ENCODE measurements around the gene ADGRB3.

The ADGRB3 gene

DNA sequence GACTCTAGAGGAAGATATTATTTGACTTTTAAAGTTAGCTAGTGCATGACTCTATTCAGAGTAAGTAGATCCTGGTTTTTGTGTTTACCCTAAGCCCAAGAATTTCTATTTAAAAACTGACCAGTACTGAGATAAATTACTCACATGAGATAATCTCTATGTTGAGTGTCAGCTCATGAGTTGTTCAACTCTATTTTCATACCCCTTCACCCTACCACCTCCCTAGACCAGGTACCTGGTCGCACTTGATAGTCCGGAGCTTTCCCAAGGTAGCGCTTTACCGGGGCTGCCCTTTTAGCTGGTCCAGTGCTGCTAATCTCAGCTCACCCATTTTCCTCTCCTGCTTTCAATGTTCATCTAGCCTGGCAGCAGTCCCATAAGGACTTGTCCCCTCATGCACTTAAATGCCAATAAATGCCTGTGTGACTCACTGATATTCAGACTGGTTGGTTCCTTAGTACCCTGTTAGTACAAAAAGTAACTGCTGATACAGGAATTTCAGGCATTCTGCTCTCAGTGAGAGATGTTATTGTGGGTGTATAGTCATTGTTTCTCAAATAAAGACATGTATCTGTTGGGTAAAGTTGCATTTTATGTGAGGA, 503.9 kb downstream of the ADGRB3 start:
- DNase-seq = no peak

DNA sequence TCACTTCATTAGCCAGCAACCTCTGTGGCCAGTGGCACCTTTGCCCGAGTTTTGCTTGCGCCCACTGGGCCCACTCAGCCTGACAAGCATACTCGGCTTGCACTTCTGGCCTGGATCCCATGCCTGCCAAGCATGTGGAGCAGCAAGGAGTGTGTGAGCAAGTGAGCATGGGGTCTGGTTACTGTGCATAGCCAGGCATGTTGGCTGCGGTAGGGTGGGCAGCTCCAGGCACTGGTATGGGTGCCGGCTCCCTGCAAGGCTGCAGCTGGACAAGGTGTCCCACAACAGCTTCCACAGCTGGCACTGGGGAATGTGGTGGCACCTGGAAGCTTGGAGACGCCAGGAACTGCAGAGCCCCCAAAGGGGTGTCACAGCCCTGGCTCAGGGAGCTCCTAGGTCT, 510.0 kb downstream of the ADGRB3 start:
- DNase-seq = no peak

DNA sequence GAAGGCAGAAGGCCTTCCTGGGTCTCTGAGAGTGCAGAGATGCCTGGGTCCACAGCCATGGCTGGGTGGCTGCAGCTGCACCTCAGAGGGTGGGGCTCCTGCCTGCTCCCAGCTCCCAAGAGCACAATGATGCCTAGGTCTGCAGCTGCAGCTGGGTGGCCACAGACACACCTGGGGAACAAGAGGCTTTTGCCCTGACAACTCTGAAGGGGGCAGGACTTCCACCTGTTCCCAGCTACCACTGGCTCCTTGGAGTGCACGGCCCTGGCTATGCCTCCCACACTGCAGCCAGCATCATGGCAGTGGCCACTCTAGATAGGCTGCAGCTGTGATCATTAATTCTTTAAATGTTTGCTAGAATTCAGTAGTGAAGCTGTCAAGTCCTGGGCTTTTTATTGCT, 511.3 kb downstream of the ADGRB3 start:
- DNase-seq = no peak

DNA sequence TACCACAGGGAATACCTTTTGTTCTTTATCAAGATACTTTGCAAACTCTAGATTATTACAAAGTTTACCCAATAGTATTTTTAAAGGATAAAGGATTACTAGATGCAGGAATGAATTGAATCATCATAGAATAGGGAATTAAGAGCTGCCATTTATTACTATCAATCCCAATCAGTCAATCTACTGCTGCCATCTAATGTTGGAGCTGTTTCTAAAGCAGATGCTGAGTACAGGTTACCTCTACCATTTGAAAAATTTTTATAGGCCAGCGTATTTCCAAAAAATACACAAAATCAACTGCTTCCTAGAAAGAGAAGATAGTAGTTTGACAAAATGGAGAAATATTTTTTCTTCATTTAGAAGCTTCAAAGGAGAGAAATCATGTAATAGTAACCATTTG, 520.4 kb downstream of the ADGRB3 start:
- no peak for DNase-seq

DNA sequence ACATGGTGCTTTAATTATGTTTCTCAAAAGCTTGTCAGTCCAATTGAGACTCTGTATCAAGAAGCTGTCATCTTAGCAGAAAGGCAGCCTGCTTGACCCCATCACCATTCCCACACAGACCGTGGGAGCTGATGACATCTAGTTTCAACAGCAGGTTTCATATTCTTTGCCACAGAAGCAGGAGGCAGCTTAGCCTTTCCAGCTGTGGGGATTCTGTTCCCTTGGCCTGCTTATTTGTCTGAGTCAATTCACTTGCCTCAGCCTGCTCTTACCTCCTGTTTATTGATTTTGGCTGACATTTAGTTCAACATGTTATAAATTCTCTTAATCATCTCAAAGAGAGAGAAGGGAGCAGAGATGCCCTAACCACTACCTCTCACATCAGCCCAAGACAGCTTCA, 527.7 kb downstream of the ADGRB3 start:
- no peak for DNase-seq

DNA sequence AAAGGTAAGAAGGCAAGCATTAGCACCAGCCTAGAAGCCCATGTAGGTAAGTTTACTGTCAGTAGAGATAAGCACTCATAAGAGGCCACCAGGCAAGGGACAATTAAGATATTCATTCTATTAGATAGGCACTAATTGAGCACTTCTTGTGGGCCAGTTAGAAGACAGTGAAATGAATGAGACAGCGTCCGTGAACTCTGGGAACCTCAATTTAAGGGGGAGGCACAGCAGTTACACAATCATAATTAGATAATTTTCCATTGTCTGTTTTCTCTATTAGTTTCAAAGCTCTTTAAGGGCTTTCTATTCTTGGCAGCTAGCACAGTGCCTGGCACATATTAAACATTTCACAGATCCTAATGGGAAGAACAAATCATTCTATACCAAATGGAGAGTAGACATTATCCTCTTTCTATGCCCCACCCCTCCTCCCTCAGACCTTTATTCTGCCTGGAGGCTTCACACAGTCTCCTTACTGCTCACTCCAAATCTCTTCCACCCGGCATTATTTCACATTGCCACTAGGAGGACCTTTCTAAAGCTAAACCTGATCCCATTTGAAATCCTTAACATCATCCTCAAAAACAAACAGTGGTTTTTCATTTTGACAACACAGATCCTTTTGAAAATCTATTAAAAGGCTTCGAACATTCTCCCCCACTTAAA, 529.6 kb downstream of the ADGRB3 start:
- no peak for DNase-seq

DNA sequence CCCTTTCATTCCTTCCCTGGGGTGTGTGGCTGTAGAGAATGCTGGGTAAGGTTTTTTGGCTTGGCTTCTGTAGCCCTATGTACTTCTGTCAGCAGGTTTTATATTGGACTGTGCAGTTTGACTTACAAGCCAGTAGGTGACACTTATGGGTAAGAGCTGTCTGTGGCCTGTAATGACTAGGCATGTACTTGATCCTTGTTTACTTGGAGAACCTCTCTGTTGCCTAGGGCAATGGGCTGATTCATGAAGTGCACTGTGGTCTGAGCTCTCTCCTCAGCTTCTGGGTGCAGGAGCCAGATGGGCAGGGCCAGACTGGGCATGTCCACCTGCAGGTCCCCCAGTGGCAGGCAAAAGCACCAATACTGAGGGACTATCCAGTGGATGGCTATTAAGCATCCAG, 544.6 kb downstream of the ADGRB3 start:
- no peak for DNase-seq

DNA sequence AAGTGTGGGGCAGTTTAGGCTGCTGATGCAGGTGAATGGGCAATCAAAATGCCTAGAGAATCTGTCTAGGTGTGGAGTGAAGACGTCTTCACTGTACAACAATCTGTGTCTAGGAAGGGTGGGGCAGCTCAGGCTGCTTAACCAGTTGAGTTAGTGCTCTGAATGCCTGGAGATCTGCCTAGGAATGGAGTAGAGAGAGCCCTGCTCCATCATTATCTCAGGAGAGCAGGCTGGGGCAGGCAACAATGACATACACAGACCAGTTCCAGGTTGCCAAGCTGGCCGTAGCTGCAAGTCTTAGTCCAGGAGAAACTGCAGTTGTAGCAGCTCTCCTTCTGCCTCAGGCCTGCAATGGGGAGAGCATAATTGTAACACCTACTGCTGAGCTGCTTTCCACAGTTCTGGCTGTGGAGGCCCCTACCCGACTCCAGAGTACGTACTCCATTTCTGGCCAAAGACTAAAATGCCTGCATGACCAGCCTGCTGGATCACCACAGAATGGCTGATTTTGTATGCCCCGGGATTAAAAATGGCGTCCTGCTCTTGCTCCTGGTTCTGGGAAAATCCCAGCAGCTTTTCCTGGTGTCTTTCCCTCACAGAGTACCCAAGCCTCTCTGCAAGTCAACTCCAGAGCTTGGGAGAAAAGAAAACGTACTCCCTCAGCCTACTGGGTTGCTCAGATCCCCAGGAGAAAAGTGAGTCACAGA, 545.4 kb downstream of the ADGRB3 start:
- no peak for DNase-seq

DNA sequence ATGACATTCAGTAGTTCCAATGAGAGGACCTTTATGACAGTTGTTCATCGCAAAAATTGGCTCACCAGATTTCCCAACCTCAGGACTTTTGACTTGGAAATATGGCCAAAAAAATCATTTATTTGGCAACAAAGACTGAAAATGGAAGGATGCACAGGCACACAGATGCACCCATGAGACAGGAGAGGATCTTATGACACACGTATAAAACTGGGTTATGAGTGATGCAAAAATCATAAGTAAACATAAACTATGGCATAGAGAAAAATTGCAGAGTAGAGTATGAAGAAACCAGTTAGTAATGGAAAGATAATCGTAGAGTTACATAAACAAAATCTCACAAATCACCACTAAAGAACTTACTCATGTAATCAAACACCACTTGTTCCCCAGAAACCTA, 546.9 kb downstream of the ADGRB3 start:
- DNase-seq = no peak

DNA sequence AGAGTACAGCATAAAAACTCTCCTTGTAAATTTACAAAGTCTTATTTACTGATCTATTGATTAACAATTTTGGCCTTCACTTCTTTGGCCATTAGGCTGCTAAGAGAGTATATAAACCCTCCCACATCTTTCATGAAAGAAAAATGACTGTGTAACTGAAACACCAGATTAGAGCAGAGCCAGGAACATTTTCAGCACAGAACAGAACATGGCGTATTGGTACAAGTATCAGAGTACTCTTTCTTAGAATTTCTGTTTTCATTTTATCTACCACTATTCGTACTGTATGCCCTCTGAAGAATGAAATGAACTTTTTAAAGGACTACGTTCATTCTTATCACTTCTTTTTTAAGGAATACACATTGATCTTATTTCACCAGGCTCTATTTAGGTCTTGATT, 550.2 kb downstream of the ADGRB3 start:
- DNase-seq = no peak

DNA sequence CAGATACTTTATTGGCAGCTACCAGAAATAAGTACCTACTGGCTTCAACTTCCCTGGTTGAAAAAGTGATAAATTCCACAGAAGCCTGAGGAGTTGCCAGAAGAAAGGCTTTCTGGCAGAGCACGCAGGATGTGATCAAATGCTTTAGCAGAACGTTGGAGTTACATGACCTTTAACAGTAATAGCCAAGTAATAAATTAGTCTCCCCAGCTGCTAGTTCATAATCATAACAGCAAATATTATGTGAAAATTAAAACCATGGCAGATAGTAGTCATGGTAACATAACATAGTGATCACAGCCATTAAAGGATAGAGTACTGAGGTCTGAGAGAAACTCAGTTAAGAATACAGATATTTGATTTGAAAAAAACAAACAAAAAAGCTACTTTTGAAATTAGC, 567.7 kb downstream of the ADGRB3 start:
- DNase-seq = no peak

DNA sequence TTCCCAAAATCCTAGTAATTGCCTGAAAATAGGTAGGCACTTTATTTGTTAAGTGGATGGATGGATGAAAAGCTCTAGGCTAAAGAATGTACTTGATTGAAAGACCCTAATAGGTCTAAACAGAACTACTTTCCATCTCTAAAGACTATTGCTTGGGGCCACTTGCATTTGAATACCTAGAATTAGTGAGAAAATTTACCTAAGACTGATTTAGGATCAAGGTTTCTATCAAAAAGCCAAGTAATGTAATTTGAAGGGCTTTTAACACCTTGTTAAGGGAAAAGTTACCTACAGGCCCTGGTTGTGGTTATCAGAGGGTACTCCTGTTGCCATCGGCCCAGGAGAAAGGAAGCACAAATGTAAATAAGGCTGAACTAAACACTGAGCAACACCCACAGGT, 581.0 kb downstream of the ADGRB3 start:
- no peak for DNase-seq

DNA sequence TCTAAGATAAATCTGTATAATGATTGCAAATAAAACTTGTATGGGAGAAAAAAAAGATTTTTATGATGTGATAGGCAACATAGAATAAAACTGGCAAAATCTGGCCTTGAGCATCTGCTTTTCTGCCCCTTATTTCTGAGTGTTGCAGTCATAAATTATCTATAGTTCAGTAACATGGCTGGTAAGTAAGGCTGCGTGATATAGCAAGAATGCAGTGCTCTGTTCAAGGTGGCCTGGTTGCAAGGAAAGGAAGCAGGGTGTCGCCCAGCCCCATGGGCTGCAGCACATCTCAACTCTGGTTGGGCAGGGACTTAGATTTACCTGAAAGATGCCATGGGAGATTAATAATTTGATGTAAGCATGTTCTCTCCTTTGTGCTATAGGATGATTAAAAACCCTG, 582.3 kb downstream of the ADGRB3 start:
- no peak for DNase-seq

DNA sequence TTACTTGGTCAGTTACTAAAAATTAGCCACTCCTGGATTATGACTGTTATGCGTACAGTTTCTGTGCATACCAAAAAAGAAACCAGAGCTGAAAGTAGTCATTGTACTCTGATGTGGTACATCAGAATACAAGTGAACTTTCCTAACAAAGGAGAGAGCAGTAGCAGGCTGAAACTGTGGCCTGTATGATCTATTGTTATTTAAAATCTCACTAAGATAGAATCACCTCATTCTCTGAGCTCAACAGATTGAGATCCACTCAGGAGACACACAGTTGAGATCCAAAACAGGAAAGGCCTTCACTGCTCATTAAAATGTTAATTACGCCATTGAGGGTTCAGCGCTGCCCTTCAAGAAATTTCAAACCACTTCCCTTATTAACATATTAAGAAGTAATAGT, 585.3 kb downstream of the ADGRB3 start:
- DNase-seq = no peak

DNA sequence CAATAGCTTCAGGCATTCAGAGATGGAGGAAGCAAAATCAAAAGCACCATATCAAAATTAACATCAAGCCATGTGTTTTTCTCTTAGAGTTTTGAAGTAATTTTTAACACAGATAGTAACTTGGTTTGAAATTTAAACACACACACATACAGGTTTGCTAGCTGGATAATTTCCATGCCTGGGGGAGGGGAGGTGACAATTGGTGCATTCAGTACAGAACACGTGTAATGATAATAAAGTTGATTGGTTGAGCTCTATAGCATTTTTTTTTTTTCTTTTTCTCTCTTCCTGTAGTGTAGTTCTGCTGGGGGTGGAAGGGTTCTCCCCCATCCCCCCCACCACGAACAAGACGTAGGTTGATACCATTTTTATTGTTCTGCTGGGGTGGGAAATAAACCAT, 596.9 kb downstream of the ADGRB3 start:
- DNase-seq = no peak

DNA sequence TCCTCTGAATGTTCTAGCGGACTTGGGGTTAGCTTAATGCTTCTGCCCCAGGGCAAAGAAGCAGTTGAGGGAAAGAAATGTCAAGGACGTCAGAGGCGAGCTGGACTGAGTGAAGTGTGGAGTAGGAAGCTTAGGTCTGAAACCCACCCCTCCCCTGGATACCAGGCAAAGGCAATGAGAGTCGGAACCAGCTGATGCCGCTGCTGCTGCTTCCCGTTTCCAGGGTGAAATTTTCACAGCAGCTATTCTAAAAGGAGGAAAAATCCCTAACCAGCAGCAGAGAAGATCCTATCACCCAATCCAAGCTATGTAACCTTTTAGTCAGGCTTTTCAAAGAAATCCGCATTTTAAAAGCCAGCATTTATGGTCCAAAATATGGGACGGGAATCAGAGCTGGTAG, 597.4 kb downstream of the ADGRB3 start:
- no peak for DNase-seq

DNA sequence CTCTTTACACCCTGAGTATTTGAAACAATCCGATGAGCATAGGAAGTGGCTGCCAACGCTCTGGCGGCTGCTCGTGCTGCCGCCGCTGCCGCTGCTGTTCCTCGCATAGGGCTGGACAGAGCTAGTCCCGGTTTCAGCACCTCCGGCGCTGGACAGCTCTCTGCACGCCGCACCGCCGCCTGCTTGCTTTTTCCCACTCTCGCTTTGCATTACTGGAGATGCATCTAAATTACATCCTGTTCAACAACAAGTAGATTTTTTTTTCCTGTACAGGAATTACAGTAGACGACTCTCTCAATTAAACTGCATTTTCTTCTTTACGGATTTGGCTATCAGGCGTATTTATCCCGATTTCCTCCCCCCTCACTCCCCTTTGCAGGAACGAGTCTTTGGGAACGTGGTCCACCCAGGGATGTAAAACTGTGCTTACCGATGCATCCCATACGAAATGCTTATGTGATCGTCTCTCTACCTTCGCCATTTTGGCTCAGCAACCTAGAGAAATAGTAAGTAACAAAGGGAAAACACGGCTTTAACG, 597.9 kb downstream of the ADGRB3 start:
- peak; percentile 23 for DNase-seq

DNA sequence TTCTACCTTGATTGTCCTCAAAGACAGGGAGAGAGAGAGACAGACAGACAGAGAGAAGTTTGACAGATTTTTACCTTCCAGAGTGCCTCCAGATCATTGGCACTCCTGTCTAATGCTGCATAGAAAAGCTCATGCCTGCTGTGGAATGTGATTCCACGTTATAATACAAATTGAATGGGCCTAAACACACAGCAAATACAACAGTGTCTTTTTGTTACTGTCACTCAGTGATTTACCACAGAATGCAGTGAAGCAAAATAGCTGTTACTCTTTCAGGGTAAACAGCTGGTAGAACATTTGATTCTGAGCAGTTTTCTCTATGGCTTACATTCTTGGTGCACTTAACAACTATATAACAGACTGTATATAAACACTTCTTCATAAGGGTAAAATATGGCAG, 603.0 kb downstream of the ADGRB3 start:
- DNase-seq = no peak

DNA sequence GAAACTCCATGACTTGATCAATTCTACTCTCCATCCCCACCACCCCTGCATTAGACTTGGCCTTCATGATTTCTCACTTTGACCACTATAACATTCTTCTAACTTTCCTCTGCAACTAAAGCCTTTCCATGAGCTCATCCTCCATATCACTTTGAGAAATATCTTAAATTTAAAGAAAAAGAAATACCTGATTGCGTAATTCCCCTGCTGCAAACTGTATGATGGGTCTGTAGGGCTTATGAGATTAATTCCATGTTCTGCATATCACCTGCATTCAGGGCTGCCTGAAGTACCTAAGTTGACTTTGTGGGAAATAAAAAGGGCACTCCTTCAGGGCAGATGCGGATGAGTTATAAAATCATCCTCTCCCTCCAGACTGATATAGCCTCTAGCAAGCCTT, 611.9 kb downstream of the ADGRB3 start:
- DNase-seq = no peak

DNA sequence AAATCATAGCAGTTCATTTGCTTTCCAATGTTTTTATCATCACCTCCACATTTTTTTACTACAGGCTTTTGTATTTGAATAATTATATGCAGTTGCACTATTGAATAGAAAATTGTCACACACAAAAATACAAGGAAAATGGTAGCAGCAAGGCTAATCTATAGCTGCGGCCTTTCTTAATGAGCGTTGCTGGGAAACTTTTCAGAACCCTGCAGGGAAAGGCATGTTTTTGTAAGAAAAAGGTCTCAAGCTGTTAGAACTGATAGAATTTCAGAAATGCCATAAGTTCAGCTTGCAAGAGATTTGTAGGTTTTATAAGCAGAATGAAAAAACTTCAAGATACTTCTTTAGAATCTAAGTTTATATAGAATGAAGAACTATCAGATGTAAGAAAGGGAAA, 625.9 kb downstream of the ADGRB3 start:
- no peak for DNase-seq

DNA sequence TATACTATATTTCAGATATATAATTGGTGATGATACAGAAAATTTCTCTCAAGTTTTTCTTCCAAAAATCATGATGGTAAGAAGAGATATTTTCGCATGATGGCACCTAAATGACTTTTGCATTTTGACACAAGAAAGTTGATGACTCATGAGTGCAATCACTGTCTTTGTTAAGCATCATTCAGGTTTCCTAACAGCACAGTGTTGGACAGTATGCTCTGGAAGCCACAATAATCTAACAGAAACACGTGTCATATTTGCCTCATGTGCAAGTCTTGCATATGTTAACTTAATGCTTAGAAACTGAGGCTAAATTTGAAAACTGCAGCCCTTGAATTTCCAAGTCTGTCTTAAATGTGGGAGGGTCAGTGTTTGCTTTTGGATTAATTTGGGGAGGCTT, 628.2 kb downstream of the ADGRB3 start:
- no peak for DNase-seq

DNA sequence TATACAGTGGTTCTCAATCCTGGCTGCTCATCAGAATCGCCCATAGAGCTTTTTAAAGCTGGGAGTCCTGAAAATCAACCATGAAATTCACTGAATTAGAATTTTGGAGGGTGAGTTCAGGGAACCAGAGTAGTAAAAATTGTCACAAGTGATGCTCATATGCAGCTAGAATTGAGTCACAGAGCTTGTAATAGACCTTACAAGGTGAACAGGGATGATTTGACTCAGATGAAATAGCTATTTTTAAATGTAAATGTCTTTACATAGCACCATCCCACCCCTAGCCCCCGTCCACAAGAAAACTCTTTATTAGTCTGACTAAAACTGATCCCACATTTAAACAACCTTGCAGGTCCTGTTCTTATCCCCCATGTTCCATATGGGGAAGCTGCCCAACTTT, 630.0 kb downstream of the ADGRB3 start:
- DNase-seq = no peak

DNA sequence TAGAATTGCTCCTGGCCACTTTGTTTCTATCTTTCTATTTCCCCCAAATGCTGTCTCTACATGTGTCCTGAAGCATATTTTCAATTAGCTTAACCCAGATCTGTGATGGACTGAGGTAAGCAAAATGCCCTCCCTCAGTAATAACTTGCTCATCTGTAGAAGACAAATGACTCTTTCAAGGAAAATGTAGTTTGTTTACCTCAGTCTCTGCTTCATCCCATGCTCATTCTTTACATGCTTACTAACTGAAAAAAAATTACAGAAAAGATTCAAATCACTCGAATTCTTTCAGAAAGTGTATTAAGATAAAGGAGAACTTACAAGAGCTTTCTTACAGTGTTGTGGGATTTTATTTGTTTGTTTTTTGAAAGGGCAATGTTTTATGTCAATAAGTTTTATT, 630.6 kb downstream of the ADGRB3 start:
- DNase-seq = no peak

DNA sequence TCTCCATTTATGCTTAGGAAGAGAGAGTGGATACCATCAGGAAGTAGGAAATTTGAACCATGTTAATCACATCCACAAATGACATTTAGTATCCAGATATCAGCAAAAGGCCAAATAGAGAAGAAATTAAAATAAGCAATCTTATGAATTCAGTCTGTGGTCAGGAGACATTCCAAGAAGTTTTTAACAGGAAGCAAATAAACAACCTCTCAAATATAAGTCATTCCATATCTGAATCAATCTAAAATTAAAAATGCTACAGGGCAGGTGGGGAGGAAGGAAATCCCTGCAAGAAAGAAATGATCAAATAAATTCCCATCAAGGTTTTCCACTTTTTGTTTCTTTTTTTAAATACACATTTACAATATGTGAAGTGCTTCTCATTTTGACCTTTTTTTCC, 641.1 kb downstream of the ADGRB3 start:
- DNase-seq = no peak
